HCT116 (cell line): ENCODE results near the gene PPFIBP1. TPM values are rescaled to one million over a fixed set of nuclear protein-coding genes. Genes with fewer than 3 reads are reported as not detected.

ENCODE experiments used
- ATAC-seq: fragments of 200-7000 bp; cut with Tn5 transposase; 2 replicates; pipeline ENCODE4 v1.9.1; 2020; ENCODE audit warnings: mild to moderate bottlenecking, moderate library complexity
- BruUV-seq: library from RNA; stranded (reverse); fragments of 400-500 nt; replicated peaks from 2 replicates; lab custom pipeline; 2021; lab: Mats Ljungman, UMichigan
- CTCF ChIA-PET: fragments of 300-600 bp; sonication (Branson Sonifier 250); formaldehyde crosslinking; loops from one replicate; lab custom pipeline; 2021; ENCODE audit warnings: antibody characterized with exemption; lab: Charles Lee
- POLR2A ChIA-PET: fragments of 300-600, 350-600 bp; sonication (Branson Sonifier 250); formaldehyde crosslinking; loops from one replicate; lab custom pipeline; 2021; ENCODE audit warnings: antibody characterized with exemption; lab: Charles Lee
- RAD21 ChIA-PET, 2 experiments: fragments of 300-600 bp; sonication (Branson Sonifier 250); formaldehyde crosslinking; loops; one replicate each; lab custom pipeline; 2023; ENCODE audit warnings: low total read pairs in 2 of 2; ENCODE audit not compliant: uncharacterized antibody in 2 of 2, unreplicated experiment in 2 of 2, low non-redundant PET in 1 of 2; lab: Charles Lee
- DNase-seq: peaks from one replicate; pipeline ENCODE4 v3.0.0-alpha.2; 2010; ENCODE audit warnings: low read depth, low spot score
- H2AFZ ChIP-seq: fragments of 200-600 bp; shearing (Covaris generic), sonication (generic); 2 replicates; pipeline ENCODE4 v1.6.1; 2017; ENCODE audit warnings: low read depth, mixed run types, mixed read lengths, antibody characterized with exemption, low read length; ENCODE audit not compliant: poor library complexity, severe bottlenecking
- H3K27ac ChIP-seq: 2 replicates; pipeline ENCODE4 v1.5.1; 2012; ENCODE audit warnings: low read depth, low read length
- H3K27me3 ChIP-seq: fragments of 200-600 bp; sonication (generic); 2 replicates; pipeline ENCODE4 v1.6.1; 2016; ENCODE audit warnings: mixed run types, low read length, mixed read lengths; ENCODE audit not compliant: insufficient read depth
- H3K36me3 ChIP-seq, 2 experiments: fragments of 200-500 bp in 1 of 2; fragments of 200-600 bp in 1 of 2; sonication (Bioruptor generic) in 1 of 2; sonication (generic) in 1 of 2; 2 replicates each; pipeline versions ENCODE4 v1.5.1 to v1.6.1; 2014 to 2016; ENCODE audit warnings: low read length in 2 of 2, inconsistent platforms in 1 of 2, mixed read lengths in 1 of 2, mixed run types in 1 of 2; ENCODE audit not compliant: insufficient read depth in 2 of 2, control insufficient read depth in 1 of 2
- H3K4me1 ChIP-seq, 2 experiments: fragments of 200-600 bp in 1 of 2; sonication (generic) in 1 of 2; 2 replicates each; pipeline versions ENCODE4 v1.5.1 to v1.6.1; 2012 to 2017; ENCODE audit warnings: low read length in 2 of 2, inconsistent platforms in 1 of 2, mild to moderate bottlenecking in 1 of 2, mixed read lengths in 1 of 2, mixed run types in 1 of 2, moderate library complexity in 1 of 2; ENCODE audit not compliant: insufficient read depth in 2 of 2, control insufficient read depth in 1 of 2
- H3K4me2 ChIP-seq: fragments of 200-600 bp; sonication (generic); 2 replicates; pipeline ENCODE4 v1.6.1; 2017; ENCODE audit warnings: mixed run types, low read length, mixed read lengths
- H3K4me3 ChIP-seq, 2 experiments: fragments of 200-600 bp in 1 of 2; sonication (generic) in 1 of 2; replicated peaks in 1 of 2; 2 replicates each; pipeline ENCODE4 v1.5.1; 2011 to 2016; ENCODE audit warnings: low read length in 2 of 2, control low read depth in 1 of 2, low read depth in 1 of 2, mild to moderate bottlenecking in 1 of 2, mixed read lengths in 1 of 2, mixed run types in 1 of 2
- H3K79me2 ChIP-seq: fragments of 200-600 bp; sonication (generic); 2 replicates; pipeline ENCODE4 v1.6.1; 2017; ENCODE audit warnings: mild to moderate bottlenecking, mixed run types, low read length, moderate library complexity, mixed read lengths; ENCODE audit not compliant: insufficient read depth
- H3K9ac ChIP-seq: fragments of 200-600 bp; sonication (generic); 2 replicates; pipeline ENCODE4 v1.6.1; 2016; ENCODE audit warnings: low read length, mixed read lengths
- H3K9me2 ChIP-seq: fragments of 200-600 bp; sonication (generic), shearing (Covaris generic); 2 replicates; pipeline ENCODE4 v1.6.1; 2017; ENCODE audit warnings: mixed run types, mild to moderate bottlenecking, moderate library complexity; ENCODE audit not compliant: insufficient read depth
- H3K9me3 ChIP-seq, 2 experiments: fragments of 200-500 bp in 1 of 2; fragments of 200-600 bp in 1 of 2; sonication (Bioruptor generic) in 1 of 2; sonication (generic) in 1 of 2; 2 replicates each; pipeline ENCODE4 v1.6.1; 2014 to 2017; ENCODE audit warnings: low read length in 2 of 2, mixed read lengths in 2 of 2, inconsistent platforms in 1 of 2, low read depth in 1 of 2, mild to moderate bottlenecking in 1 of 2, mixed run types in 1 of 2, moderate library complexity in 1 of 2; ENCODE audit not compliant: control insufficient read depth in 1 of 2, insufficient read depth in 1 of 2
- H4K20me1 ChIP-seq: fragments of 200-600 bp; sonication (generic), shearing (Covaris generic); 2 replicates; pipeline ENCODE4 v1.6.1; 2017; ENCODE audit warnings: mixed run types, mild to moderate bottlenecking, moderate library complexity; ENCODE audit not compliant: insufficient read depth
- RAD21 ChIP-seq: IDR thresholded peaks from 2 replicates; pipeline ENCODE4 v1.6.1; 2012; ENCODE audit warnings: low read depth, mild to moderate bottlenecking
- SIN3A ChIP-seq: IDR thresholded peaks from 2 replicates; pipeline ENCODE4 v1.6.1; 2012; ENCODE audit warnings: low read depth
- SP1 ChIP-seq: IDR thresholded peaks from 2 replicates; pipeline ENCODE4 v1.6.1; 2012; ENCODE audit warnings: low read depth
- intact Hi-C: fragments of 100-400 bp; cut with micrococcal nuclease; formaldehyde crosslinking; loops from 2 replicates; pipeline ENCODE4 v1.10.0; 2022
- total RNA-seq: library from RNA; stranded (reverse); gene quantifications from one replicate; pipeline ENCODE4 v1.2.1, GENCODE V29; 2021; ENCODE audit not compliant: unreplicated experiment
- TF ChIP-seq, protein P1 (sequence below): IDR thresholded peaks from 2 replicates; pipeline ENCODE4 v1.6.1; 2012; ENCODE audit warnings: low read depth

The PPFIBP1 gene
- total RNA-seq, 1 experiment from 2014 or later, result 102 TPM

DNA sequence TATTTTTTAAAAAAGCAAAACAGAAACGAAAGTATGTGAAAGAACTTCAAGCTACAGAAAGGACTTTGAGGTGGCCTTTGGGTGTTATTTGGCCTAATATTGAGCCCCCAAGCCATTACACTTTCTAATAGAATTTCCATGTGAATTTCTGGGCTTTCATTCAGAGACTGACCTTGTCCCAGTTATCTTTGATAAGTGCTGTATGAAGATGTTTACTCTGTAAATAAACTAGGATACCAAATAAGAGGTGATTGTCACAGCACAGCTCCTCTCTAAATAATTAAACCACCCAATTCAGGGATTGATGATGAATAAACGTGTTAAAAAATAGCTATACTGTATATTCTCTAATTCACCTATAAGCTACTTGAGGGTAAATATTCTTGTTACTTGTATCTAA is 32.8 kb upstream of the PPFIBP1 start (continued):
- TF ChIP-seq, protein P1, sequence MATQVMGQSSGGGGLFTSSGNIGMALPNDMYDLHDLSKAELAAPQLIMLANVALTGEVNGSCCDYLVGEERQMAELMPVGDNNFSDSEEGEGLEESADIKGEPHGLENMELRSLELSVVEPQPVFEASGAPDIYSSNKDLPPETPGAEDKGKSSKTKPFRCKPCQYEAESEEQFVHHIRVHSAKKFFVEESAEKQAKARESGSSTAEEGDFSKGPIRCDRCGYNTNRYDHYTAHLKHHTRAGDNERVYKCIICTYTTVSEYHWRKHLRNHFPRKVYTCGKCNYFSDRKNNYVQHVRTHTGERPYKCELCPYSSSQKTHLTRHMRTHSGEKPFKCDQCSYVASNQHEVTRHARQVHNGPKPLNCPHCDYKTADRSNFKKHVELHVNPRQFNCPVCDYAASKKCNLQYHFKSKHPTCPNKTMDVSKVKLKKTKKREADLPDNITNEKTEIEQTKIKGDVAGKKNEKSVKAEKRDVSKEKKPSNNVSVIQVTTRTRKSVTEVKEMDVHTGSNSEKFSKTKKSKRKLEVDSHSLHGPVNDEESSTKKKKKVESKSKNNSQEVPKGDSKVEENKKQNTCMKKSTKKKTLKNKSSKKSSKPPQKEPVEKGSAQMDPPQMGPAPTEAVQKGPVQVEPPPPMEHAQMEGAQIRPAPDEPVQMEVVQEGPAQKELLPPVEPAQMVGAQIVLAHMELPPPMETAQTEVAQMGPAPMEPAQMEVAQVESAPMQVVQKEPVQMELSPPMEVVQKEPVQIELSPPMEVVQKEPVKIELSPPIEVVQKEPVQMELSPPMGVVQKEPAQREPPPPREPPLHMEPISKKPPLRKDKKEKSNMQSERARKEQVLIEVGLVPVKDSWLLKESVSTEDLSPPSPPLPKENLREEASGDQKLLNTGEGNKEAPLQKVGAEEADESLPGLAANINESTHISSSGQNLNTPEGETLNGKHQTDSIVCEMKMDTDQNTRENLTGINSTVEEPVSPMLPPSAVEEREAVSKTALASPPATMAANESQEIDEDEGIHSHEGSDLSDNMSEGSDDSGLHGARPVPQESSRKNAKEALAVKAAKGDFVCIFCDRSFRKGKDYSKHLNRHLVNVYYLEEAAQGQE, result no peak
- TF ChIP-seq RAD21 (no peak), SP1 (no peak)

DNA sequence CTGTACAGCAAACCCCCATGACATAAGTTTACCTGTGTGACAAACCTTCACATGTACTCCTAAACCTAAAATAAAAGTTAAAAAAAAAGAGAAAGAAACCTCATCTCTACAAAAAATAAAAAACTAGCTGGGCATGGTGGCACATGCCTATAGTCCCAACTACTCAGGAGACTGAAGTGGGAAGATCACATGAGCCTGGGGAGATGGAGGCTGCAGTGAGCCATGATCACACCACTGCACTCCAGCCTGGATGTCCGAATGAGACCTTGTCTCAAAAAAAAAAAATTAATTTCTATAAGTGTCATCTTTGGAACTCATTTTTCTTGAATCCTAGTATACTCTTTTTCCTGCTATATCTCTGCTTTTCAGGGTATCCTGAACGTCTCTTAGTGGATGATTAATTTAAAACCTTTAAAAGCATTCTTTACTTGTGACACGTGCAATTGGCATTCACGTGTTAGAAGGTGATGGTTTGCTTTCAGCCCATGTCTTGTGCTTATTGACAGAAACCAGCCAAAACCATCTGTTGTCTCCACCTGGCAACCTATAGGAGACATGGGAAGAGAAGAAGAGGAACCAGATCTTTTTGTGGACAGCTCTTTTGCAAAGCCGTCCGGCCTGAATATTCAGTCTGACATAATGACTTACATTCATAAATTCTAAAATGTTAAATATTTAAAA is 30.6 kb upstream of the PPFIBP1 start:
- intact Hi-C loops, result no loop called here
- CTCF ChIA-PET, result no interaction called here
- ATAC-seq, result peak; percentile 69
- Histone ChIP-seq H3K9me2 (no peaks in the 10 kb centered on the region), H3K4me3 (no peak overlapping the region), H3K9ac (no peak overlapping the region), H3K27ac (no peak overlapping the region), H4K20me1 (no peaks in the 10 kb centered on the region), H2AFZ (peak overlapping the region; percentile 8), H3K79me2 (no peaks in the 10 kb centered on the region), H3K27me3 (no peaks in the 10 kb centered on the region), H3K4me2 (peak overlapping the region; percentile 30; the same call in 1 of the 2 replicates), H3K4me1 (peaks cover 7 to 10% of the 10 kb centered on the region in 2 experiments), H3K36me3 (no peaks in the 10 kb centered on the region)
- RAD21 ChIA-PET, result no interaction called here
- DNase-seq, result no peak
- no peak for TF ChIP-seq SIN3A
- TF ChIP-seq, all 23 proteins: peak for 0
- no peaks in the 10 kb centered on the region for H3K9me3 ChIP-seq
- POLR2A ChIA-PET, result no interaction called here
- BruUV-seq, result no TSS peak
